Activated B cell treated with CpG ODN at 0.5 μM for 24 hours (primary cell): ENCODE data around the gene RASGRF2. TPM values are rescaled to one million over a fixed set of nuclear protein-coding genes. Genes with fewer than 3 reads are reported as not detected.

Experiments
- ATAC-seq: fragments of 200-7000 bp; cut with Tn5 transposase; one replicate; pipeline ENCODE4 v1.10.0; 2021; ENCODE audit warnings: low read depth, mild to moderate bottlenecking, moderate library complexity
- CTCF ChIA-PET: fragments of 350-600 bp; sonication (Branson Sonifier 250); formaldehyde crosslinking; loops from one replicate; lab custom pipeline; 2021; ENCODE audit warnings: antibody characterized with exemption; lab: Charles Lee
- POLR2A ChIA-PET: fragments of 350-600 bp; sonication (Branson Sonifier 250); formaldehyde crosslinking; loops from one replicate; lab custom pipeline; 2021; ENCODE audit warnings: antibody characterized with exemption; lab: Charles Lee
- DNase-seq: peaks from one replicate; pipeline ENCODE4 v3.0.0; 2022
- H3K27ac Mint-ChIP-seq: one replicate; pipeline ENCODE4 v1.8.0; 2020; ENCODE audit warnings: mixed read lengths
- H3K27me3 Mint-ChIP-seq: one replicate; pipeline ENCODE4 v1.8.0; 2021; ENCODE audit warnings: mixed read lengths
- H3K36me3 Mint-ChIP-seq: one replicate; pipeline ENCODE4 v1.8.0; 2021; ENCODE audit warnings: low read depth, mixed read lengths
- H3K4me1 Mint-ChIP-seq: one replicate; pipeline ENCODE4 v1.8.0; 2021; ENCODE audit warnings: mixed read lengths
- H3K4me3 Mint-ChIP-seq: one replicate; pipeline ENCODE4 v1.8.0; 2020; ENCODE audit warnings: mild to moderate bottlenecking, mixed read lengths
- H3K9me3 Mint-ChIP-seq: one replicate; pipeline ENCODE4 v1.8.0; 2020; ENCODE audit warnings: mixed read lengths
- intact Hi-C: fragments of 100-400 bp; cut with micrococcal nuclease; formaldehyde crosslinking; loops from one replicate; pipeline ENCODE4 v1.15.1; 2024
- total RNA-seq: library from RNA; stranded (reverse); gene quantifications from 2 replicates; pipeline ENCODE4 v1.2.3, GENCODE V29; 2022
- TF ChIP-seq, protein P1 (sequence below): fragments of 200-600 bp; IDR thresholded peaks from one replicate; pipeline ENCODE4 v1.8.0; 2022; ENCODE audit warnings: antibody characterized with exemption, mild to moderate bottlenecking

The RASGRF2 gene
- total RNA-seq, 1 donor from 2014 or later, result 0.64 TPM

- Mint-ChIP-seq H3K36me3 (no peaks in the 10 kb centered on the region), H3K27ac (no peak overlapping the region), H3K4me1 (no peaks in the 10 kb centered on the region), H3K27me3 (peaks cover 8% of the 10 kb centered on the region), H3K4me3 (no peak overlapping the region), H3K9me3 (no peaks in the 10 kb centered on the region)
- intact Hi-C loops, result no loop called here
- ATAC-seq (no peak), DNase-seq (no peak)
- POLR2A ChIA-PET, result no interaction called here
- CTCF ChIA-PET, result no interaction called here
- TF ChIP-seq, protein P1, sequence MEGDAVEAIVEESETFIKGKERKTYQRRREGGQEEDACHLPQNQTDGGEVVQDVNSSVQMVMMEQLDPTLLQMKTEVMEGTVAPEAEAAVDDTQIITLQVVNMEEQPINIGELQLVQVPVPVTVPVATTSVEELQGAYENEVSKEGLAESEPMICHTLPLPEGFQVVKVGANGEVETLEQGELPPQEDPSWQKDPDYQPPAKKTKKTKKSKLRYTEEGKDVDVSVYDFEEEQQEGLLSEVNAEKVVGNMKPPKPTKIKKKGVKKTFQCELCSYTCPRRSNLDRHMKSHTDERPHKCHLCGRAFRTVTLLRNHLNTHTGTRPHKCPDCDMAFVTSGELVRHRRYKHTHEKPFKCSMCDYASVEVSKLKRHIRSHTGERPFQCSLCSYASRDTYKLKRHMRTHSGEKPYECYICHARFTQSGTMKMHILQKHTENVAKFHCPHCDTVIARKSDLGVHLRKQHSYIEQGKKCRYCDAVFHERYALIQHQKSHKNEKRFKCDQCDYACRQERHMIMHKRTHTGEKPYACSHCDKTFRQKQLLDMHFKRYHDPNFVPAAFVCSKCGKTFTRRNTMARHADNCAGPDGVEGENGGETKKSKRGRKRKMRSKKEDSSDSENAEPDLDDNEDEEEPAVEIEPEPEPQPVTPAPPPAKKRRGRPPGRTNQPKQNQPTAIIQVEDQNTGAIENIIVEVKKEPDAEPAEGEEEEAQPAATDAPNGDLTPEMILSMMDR, result no peak
Observed at GRCh38 chr5:81091199-81091598, 131.0 kb downstream of the RASGRF2 start.

GRCh38 chr5:81093536-81094196 lies 133.5 kb downstream of the RASGRF2 start:
- peaks cover 8% of the 10 kb centered on the region for H3K27me3 Mint-ChIP-seq
- TF ChIP-seq, protein P1, result no peak
- intact Hi-C loops, result no loop called here
- no peaks in the 10 kb centered on the region for H3K9me3 Mint-ChIP-seq
- DNase-seq (no peak), ATAC-seq (no peak)
- H3K27ac Mint-ChIP-seq, result no peak overlapping the region
- H3K4me1 Mint-ChIP-seq, result no peaks in the 10 kb centered on the region
- ChIA-PET CTCF (no interaction called here), POLR2A (no interaction called here)
- no peaks in the 10 kb centered on the region for H3K36me3 Mint-ChIP-seq
- H3K4me3 Mint-ChIP-seq, result no peak overlapping the region

GRCh38 chr5:81095835-81096234 lies 135.7 kb downstream of the RASGRF2 start:
- DNase-seq (no peak), ATAC-seq (no peak)
- POLR2A ChIA-PET, result no interaction called here
- intact Hi-C loops, result no loop called here
- no peak overlapping the region for H3K27ac Mint-ChIP-seq
- H3K9me3 Mint-ChIP-seq, result no peaks in the 10 kb centered on the region
- H3K4me1 Mint-ChIP-seq, result no peaks in the 10 kb centered on the region
- no peak overlapping the region for H3K4me3 Mint-ChIP-seq
- H3K27me3 Mint-ChIP-seq, result peaks cover 8% of the 10 kb centered on the region
- H3K36me3 Mint-ChIP-seq, result no peaks in the 10 kb centered on the region
- TF ChIP-seq, protein P1, result no peak
- CTCF ChIA-PET, result no interaction called here

- H3K9me3 Mint-ChIP-seq, result no peaks in the 10 kb centered on the region
- no peaks in the 10 kb centered on the region for H3K4me1 Mint-ChIP-seq
- peaks cover 3% of the 10 kb centered on the region for H3K27me3 Mint-ChIP-seq
- H3K4me3 Mint-ChIP-seq, result no peak overlapping the region
- no peak for ATAC-seq
- ChIA-PET CTCF (no interaction called here), POLR2A (no interaction called here)
- TF ChIP-seq, protein P1, result no peak
- no peak overlapping the region for H3K27ac Mint-ChIP-seq
- H3K36me3 Mint-ChIP-seq, result no peaks in the 10 kb centered on the region
- intact Hi-C loops, result no loop called here
- DNase-seq, result no peak
Observed at GRCh38 chr5:81097713-81098112, 137.6 kb downstream of the RASGRF2 start.

GRCh38 chr5:81105261-81105877 lies 145.2 kb downstream of the RASGRF2 start:
- Mint-ChIP-seq H3K27ac (no peak overlapping the region), H3K27me3 (peaks cover 5% of the 10 kb centered on the region), H3K4me3 (no peak overlapping the region), H3K36me3 (no peaks in the 10 kb centered on the region), H3K9me3 (no peaks in the 10 kb centered on the region), H3K4me1 (no peaks in the 10 kb centered on the region)
- CTCF ChIA-PET, result no interaction called here
- DNase-seq (no peak), ATAC-seq (no peak)
- intact Hi-C loops, result no loop called here
- POLR2A ChIA-PET, result no interaction called here
- TF ChIP-seq, protein P1, result no peak
